ENCODE results near the gene CPZ. TPM values are rescaled to one million over a fixed set of nuclear protein-coding genes. Genes with fewer than 3 reads are reported as not detected.

Gene CPZ
- total RNA-seq, 1 donor from 2014 or later: 0.27 TPM

- Mint-ChIP-seq H3K4me3 (ENCODE audit: unreplicated experiment) (no peak overlapping the region), H3K27me3 (ENCODE audit: unreplicated experiment) (peaks cover 4% of the 10 kb centered on the region), H3K9me3 (ENCODE audit: unreplicated experiment) (peaks cover 5% of the 10 kb centered on the region), H3K36me3 (ENCODE audit: unreplicated experiment) (no peaks in the 10 kb centered on the region), H3K27ac (ENCODE audit: unreplicated experiment) (no peak overlapping the region), H3K4me1 (ENCODE audit: low read depth, unreplicated experiment) (peaks cover 3% of the 10 kb centered on the region)
- DNase-seq: no peak
- TF ChIP-seq CTCF (IDR thresholded peaks at IDR 0.05; ENCODE audit: partially characterized antibody, unreplicated experiment): no peak
Measured at GRCh38 chr4:8547912-8548730, 44.4 kb upstream of the CPZ start.

- no peak overlapping the region for H3K4me3 Mint-ChIP-seq (ENCODE audit: unreplicated experiment)
- peaks cover 5% of the 10 kb centered on the region for H3K9me3 Mint-ChIP-seq (ENCODE audit: unreplicated experiment)
- TF ChIP-seq CTCF (IDR thresholded peaks at IDR 0.05; ENCODE audit: partially characterized antibody, unreplicated experiment): no peak
- peaks cover 4% of the 10 kb centered on the region for H3K27me3 Mint-ChIP-seq (ENCODE audit: unreplicated experiment)
- no peaks in the 10 kb centered on the region for H3K36me3 Mint-ChIP-seq (ENCODE audit: unreplicated experiment)
- peaks cover 3% of the 10 kb centered on the region for H3K4me1 Mint-ChIP-seq (ENCODE audit: low read depth, unreplicated experiment)
- no peak overlapping the region for H3K27ac Mint-ChIP-seq (ENCODE audit: unreplicated experiment)
- DNase-seq: no peak
Measured at GRCh38 chr4:8548731-8549351, 43.7 kb upstream of the CPZ start.

GRCh38 chr4:8549352-8549931 is 43.1 kb upstream of the CPZ start:
- no peaks in the 10 kb centered on the region for H3K36me3 Mint-ChIP-seq (ENCODE audit: unreplicated experiment)
- no peak for TF ChIP-seq CTCF (IDR thresholded peaks at IDR 0.05; ENCODE audit: partially characterized antibody, unreplicated experiment)
- no peak for DNase-seq
- no peak overlapping the region for H3K27ac Mint-ChIP-seq (ENCODE audit: unreplicated experiment)
- peaks cover 5% of the 10 kb centered on the region for H3K9me3 Mint-ChIP-seq (ENCODE audit: unreplicated experiment)
- no peak overlapping the region for H3K4me3 Mint-ChIP-seq (ENCODE audit: unreplicated experiment)
- H3K4me1 Mint-ChIP-seq (ENCODE audit: low read depth, unreplicated experiment): peaks cover 3% of the 10 kb centered on the region
- H3K27me3 Mint-ChIP-seq (ENCODE audit: unreplicated experiment): peaks cover 2% of the 10 kb centered on the region

GRCh38 chr4:8550691-8551090 is 41.9 kb upstream of the CPZ start:
- H3K27me3 Mint-ChIP-seq (ENCODE audit: unreplicated experiment): peaks cover 2% of the 10 kb centered on the region
- H3K4me3 Mint-ChIP-seq (ENCODE audit: unreplicated experiment): no peak overlapping the region
- TF ChIP-seq CTCF (IDR thresholded peaks at IDR 0.05; ENCODE audit: partially characterized antibody, unreplicated experiment): no peak
- no peak for DNase-seq
- H3K4me1 Mint-ChIP-seq (ENCODE audit: low read depth, unreplicated experiment): peaks cover 3% of the 10 kb centered on the region
- no peaks in the 10 kb centered on the region for H3K36me3 Mint-ChIP-seq (ENCODE audit: unreplicated experiment)
- H3K9me3 Mint-ChIP-seq (ENCODE audit: unreplicated experiment): peaks cover 5% of the 10 kb centered on the region
- H3K27ac Mint-ChIP-seq (ENCODE audit: unreplicated experiment): no peak overlapping the region

GRCh38 chr4:8552024-8552423 is 40.5 kb upstream of the CPZ start:
- peaks cover 2% of the 10 kb centered on the region for H3K27me3 Mint-ChIP-seq (ENCODE audit: unreplicated experiment)
- H3K4me3 Mint-ChIP-seq (ENCODE audit: unreplicated experiment): no peak overlapping the region
- H3K9me3 Mint-ChIP-seq (ENCODE audit: unreplicated experiment): peaks cover 4% of the 10 kb centered on the region
- no peaks in the 10 kb centered on the region for H3K36me3 Mint-ChIP-seq (ENCODE audit: unreplicated experiment)
- no peak for TF ChIP-seq CTCF (IDR thresholded peaks at IDR 0.05; ENCODE audit: partially characterized antibody, unreplicated experiment)
- no peak overlapping the region for H3K27ac Mint-ChIP-seq (ENCODE audit: unreplicated experiment)
- no peak for DNase-seq
- peaks cover 3% of the 10 kb centered on the region for H3K4me1 Mint-ChIP-seq (ENCODE audit: low read depth, unreplicated experiment)
